HepG2 (cell line): ENCODE results near the gene TSTD1. TPM values are rescaled to one million over a fixed set of nuclear protein-coding genes. Genes with fewer than 3 reads are reported as not detected.
A peak's percentile ranks its signal among the peaks of the same experiment; 100 is the strongest.

ENCODE experiments used
- ATAC-seq: fragments of 200-7000 bp; cut with Tn5 transposase; 3 replicates; pipeline ENCODE4 v1.9.1; 2020; ENCODE audit warnings: mild to moderate bottlenecking, moderate library complexity
- BruUV-seq: library from RNA; stranded (reverse); fragments of 400-500 nt; replicated peaks from 2 replicates; lab custom pipeline; 2021; lab: Mats Ljungman, UMichigan
- CTCF ChIA-PET: fragments of 300-600 bp; formaldehyde crosslinking; extraction: SDS; loops from one replicate; lab custom pipeline; 2021; ENCODE audit warnings: low total read pairs, inconsistent platforms, low intra/inter-chr PET ratio; lab: Yijun Ruan, JAX
- POLR2A ChIA-PET: fragments of 350-600 bp; sonication (Branson Sonifier 250); formaldehyde crosslinking; loops from one replicate; lab custom pipeline; 2020; ENCODE audit warnings: antibody characterized with exemption, inconsistent platforms; lab: Yijun Ruan, JAX
- DNase-seq: peaks from one replicate; pipeline ENCODE4 v3.0.0-alpha.2; 2015; ENCODE audit warnings: low spot score
- FAIRE-seq: peaks from 3 replicates; lab custom pipeline; 2011; peaks lifted over from hg19 to GRCh38; lab: Jason Lieb, UNC
- H2AFZ ChIP-seq: one replicate; pipeline ENCODE4 v1.6.1; 2011; ENCODE audit warnings: low read length, inconsistent platforms
- H3K27ac ChIP-seq: fragments of 300-600 bp; 3 replicates; pipeline ENCODE4 v1.8.0; 2011; ENCODE audit warnings: mixed run types, mild to moderate bottlenecking, mixed read lengths, low read length, inconsistent platforms; ENCODE audit not compliant: insufficient read depth; ENCODE audit errors: extremely low read length
- H3K27me3 ChIP-seq, 2 experiments: fragments of 200-600 bp in 1 of 2; 2 replicates in 1 of 2; 3 replicates in 1 of 2; pipeline versions ENCODE4 v1.6.0 to v1.8.0; 2011; ENCODE audit warnings: low read length in 2 of 2, mild to moderate bottlenecking in 2 of 2, moderate library complexity in 2 of 2, inconsistent platforms in 1 of 2; ENCODE audit not compliant: insufficient read depth in 2 of 2, control insufficient read depth in 1 of 2
- H3K36me3 ChIP-seq, 2 experiments: fragments of 200-600 bp in 1 of 2; replicated peaks in 1 of 2; 2 replicates in 1 of 2; 3 replicates in 1 of 2; pipeline versions ENCODE4 v1.5.1 to v1.8.0; 2011; ENCODE audit warnings: low read length in 2 of 2, inconsistent platforms in 1 of 2; ENCODE audit not compliant: insufficient read depth in 2 of 2, control insufficient read depth in 1 of 2
- H3K4me1 ChIP-seq: 2 replicates; pipeline ENCODE4 v1.5.1; 2012; ENCODE audit warnings: low read length, inconsistent platforms; ENCODE audit not compliant: insufficient read depth
- H3K4me2 ChIP-seq: 2 replicates; pipeline ENCODE4 v1.6.0; 2011; ENCODE audit warnings: low read depth, low read length, inconsistent platforms
- H3K4me3 ChIP-seq, 3 experiments: fragments of 200-600 bp in 1 of 3; sonication (generic), shearing (Covaris generic) in 1 of 3; replicated peaks in 1 of 3; 2 replicates each; pipeline ENCODE4 v1.5.1; 2011 to 2016; ENCODE audit warnings: low read length in 3 of 3, inconsistent platforms in 2 of 3, low read depth in 2 of 3, mild to moderate bottlenecking in 2 of 3, control low read depth in 1 of 3, mixed read lengths in 1 of 3; ENCODE audit not compliant: insufficient read depth in 1 of 3
- H3K79me2 ChIP-seq: one replicate; pipeline ENCODE4 v1.6.1; 2011; ENCODE audit warnings: low read length, inconsistent platforms; ENCODE audit not compliant: insufficient read depth
- H3K9ac ChIP-seq: 2 replicates; pipeline ENCODE4 v1.6.0; 2011; ENCODE audit warnings: mild to moderate bottlenecking, low read depth, low read length, inconsistent platforms; ENCODE audit not compliant: insufficient read depth
- H3K9me3 ChIP-seq: 2 replicates; pipeline ENCODE4 v1.5.1; 2012; ENCODE audit warnings: mild to moderate bottlenecking, low read length
- H4K20me1 ChIP-seq: 2 replicates; pipeline ENCODE4 v1.6.0; 2011; ENCODE audit warnings: inconsistent platforms, mild to moderate bottlenecking, low read length, moderate library complexity; ENCODE audit not compliant: insufficient read depth
- ESRRA ChIP-seq: sonication (generic); formaldehyde crosslinking; IDR thresholded peaks from 2 replicates; pipeline ENCODE4 v1.5.1; 2020; ENCODE audit warnings: mild to moderate bottlenecking, low read depth, missing genetic modification reagents
- GTF3A ChIP-seq: sonication (generic); formaldehyde crosslinking; conservative IDR thresholded peaks from 2 replicates; pipeline ENCODE4 v1.4.0; 2020; ENCODE audit warnings: mild to moderate bottlenecking, missing genetic modification reagents
- HNF4A ChIP-seq: sonication (generic); formaldehyde crosslinking; IDR thresholded peaks from 2 replicates; pipeline ENCODE4 v1.4.0; 2020; ENCODE audit warnings: missing genetic modification reagents
- MEIS1 ChIP-seq: sonication (generic); formaldehyde crosslinking; IDR thresholded peaks from 2 replicates; pipeline ENCODE4 v1.9.0; 2021; ENCODE audit warnings: mild to moderate bottlenecking, missing genetic modification reagents, moderate library complexity, borderline replicate concordance
- PCBP1 ChIP-seq: fragments of 200-400 bp; formaldehyde crosslinking; IDR thresholded peaks from 2 replicates; pipeline ENCODE4 v1.6.1; 2017; ENCODE audit warnings: mild to moderate bottlenecking, low read depth, low read length, borderline replicate concordance
- PRPF4 ChIP-seq: fragments of 200-400 bp; formaldehyde crosslinking; IDR thresholded peaks from 2 replicates; pipeline ENCODE4 v1.6.1; 2016; ENCODE audit warnings: low read length, low read depth; ENCODE audit not compliant: poor library complexity, severe bottlenecking
- PTBP1 ChIP-seq: fragments of 200-400 bp; formaldehyde crosslinking; IDR thresholded peaks from 2 replicates; pipeline ENCODE4 v1.6.1; 2018; ENCODE audit warnings: low read length, low read depth; ENCODE audit not compliant: poor library complexity, severe bottlenecking
- RFXANK ChIP-seq: IDR thresholded peaks from 2 replicates; pipeline ENCODE4 v1.6.1; 2016
- THAP11 ChIP-seq: IDR thresholded peaks from 2 replicates; pipeline ENCODE4 v1.6.1; 2016; ENCODE audit warnings: missing biosample characterization, missing genetic modification reagents
- ZBTB3 ChIP-seq: sonication (generic); formaldehyde crosslinking; IDR thresholded peaks from 2 replicates; pipeline ENCODE4 v1.4.0; 2020; ENCODE audit warnings: low read depth, mild to moderate bottlenecking, moderate library complexity, missing genetic modification reagents, borderline replicate concordance
- ZNF34 ChIP-seq: sonication (generic); formaldehyde crosslinking; IDR thresholded peaks from 2 replicates; pipeline ENCODE4 v1.4.0; 2020; ENCODE audit warnings: mild to moderate bottlenecking, missing genetic modification reagents, borderline replicate concordance
- ZNF629 ChIP-seq: sonication (generic); formaldehyde crosslinking; conservative IDR thresholded peaks from 2 replicates; pipeline ENCODE4 v1.5.0; 2020; ENCODE audit warnings: missing genetic modification reagents
- WGBS: methylation state at CpG from one replicate; pipeline ENCODE4 v1.1.6; 2017; ENCODE audit warnings: low lambda C conversion rate; 5-methylcytosine and 5-hydroxymethylcytosine counted together
- in situ Hi-C: cut with HindIII; loops from 2 replicates; pipeline ENCODE4 v1.10.0; 2017; ENCODE audit warnings: low pct_unique_long_range_greater_than_20kb; ENCODE audit not compliant: extremely low pct_ligation_motif_present
- intact Hi-C: fragments of 100-400 bp; cut with micrococcal nuclease; formaldehyde crosslinking; loops from one replicate; pipeline ENCODE4 v1.10.0; 2022; ENCODE audit not compliant: unreplicated experiment
- polyA plus RNA-seq, 8 experiments: library from polyadenylated mRNA; depleted of rRNA in 3 of 8; stranded (reverse) in 7 of 8; unstranded in 1 of 8; fragments of >200 nt; fragmentation: Illumina TruSeq in 4 of 8; extraction: Trizol in 4 of 8; gene quantifications; 2 replicates each; pipeline versions ENCODE4 v1.2.1 to v1.2.3, GENCODE V29; 2011 to 2016; ENCODE audit warnings: low read depth in 4 of 8, missing spikeins in 1 of 8, mixed read lengths in 1 of 8; ENCODE audit not compliant: insufficient read depth in 1 of 8
- total RNA-seq, 5 experiments: library from RNA; depleted of rRNA; stranded (reverse); fragments of >200 nt; fragmentation: Illumina TruSeq; extraction: Trizol; gene quantifications; 2 replicates each; pipeline ENCODE4 v1.2.3, GENCODE V29; 2016; ENCODE audit warnings: low read depth in 1 of 5
- TF ChIP-seq, protein P1 (sequence below): sonication (generic); formaldehyde crosslinking; IDR thresholded peaks from 2 replicates; pipeline ENCODE4 v1.4.0; 2020; ENCODE audit warnings: mild to moderate bottlenecking, missing genetic modification reagents
- TF ChIP-seq, protein P2 (sequence below): sonication (generic); formaldehyde crosslinking; IDR thresholded peaks from 2 replicates; pipeline ENCODE4 v1.4.0; 2020; ENCODE audit warnings: missing genetic modification reagents

The TSTD1 gene
- total and polyA plus RNA-seq, 2 of the 13 experiments (the other 11 are each of a cell fraction or from before 2014, with no cell fraction given) = 0.15 to 0.31 TPM

- intact Hi-C loops = no loop called here
- POLR2A ChIA-PET = no interaction called here
- in situ Hi-C loops = no loop called here
- ATAC-seq (no peak), DNase-seq (no peak), FAIRE-seq (no peak)
- no peak overlapping the region for H3K27ac ChIP-seq
- H2AFZ ChIP-seq = no peak overlapping the region
- CTCF ChIA-PET = no interaction called here
- no peaks in the 10 kb centered on the region for H3K9me3 ChIP-seq
- TF ChIP-seq ZNF629 (CRISPR knock-in tag) (0 out of 2 replicates have a peak, but pooled peaks have one; percentile 50), PTBP1 (no peak)
- H3K4me1 ChIP-seq = no peaks in the 10 kb centered on the region
- BruUV-seq = no TSS peak
- H3K36me3 ChIP-seq = no peaks in the 10 kb centered on the region
- H3K27me3 ChIP-seq = no peaks in the 10 kb centered on the region
- no peaks in the 10 kb centered on the region for H3K79me2 ChIP-seq
- H4K20me1 ChIP-seq = no peaks in the 10 kb centered on the region
- H3K9ac ChIP-seq = no peak overlapping the region
- H3K4me2 ChIP-seq = no peak overlapping the region
- 90% methylated on average over 4 of the region's 4 CpGs for WGBS
- no peak overlapping the region for H3K4me3 ChIP-seq
Observed at GRCh38 chr1:161061419-161061818, 22.7 kb upstream of the TSTD1 start.

DNA sequence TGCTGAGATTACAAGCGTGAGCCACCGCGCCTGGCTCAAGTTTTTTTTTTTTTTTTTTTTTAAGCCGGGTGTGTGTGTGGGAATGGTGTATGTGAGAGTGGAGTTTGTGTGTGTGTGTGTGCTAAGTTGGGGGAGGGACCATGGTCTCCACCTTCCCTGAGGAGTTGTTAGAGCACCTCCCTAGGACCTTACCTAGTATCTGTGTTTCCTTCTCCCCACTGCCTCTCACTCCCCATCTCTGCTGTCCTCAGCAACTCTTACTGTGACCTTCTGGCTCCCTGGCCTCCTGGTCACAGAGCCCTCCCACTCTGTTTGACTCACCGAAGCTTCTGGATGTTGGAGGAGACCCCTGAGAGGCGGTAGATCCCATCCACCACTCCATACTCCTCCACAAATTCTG is 20.5 kb upstream of the TSTD1 start:
- ATAC-seq = no peak; the same call in 2 of the 3 replicates
- no peak for FAIRE-seq
- Histone ChIP-seq H4K20me1 (no peaks in the 10 kb centered on the region), H3K27ac (no peak overlapping the region), H3K4me3 (no peak overlapping the region), H3K36me3 (no peaks in the 10 kb centered on the region), H3K9me3 (no peaks in the 10 kb centered on the region), H3K4me1 (no peaks in the 10 kb centered on the region), H2AFZ (no peak overlapping the region), H3K4me2 (no peak overlapping the region), H3K9ac (no peak overlapping the region), H3K27me3 (no peaks in the 10 kb centered on the region), H3K79me2 (no peaks in the 10 kb centered on the region)
- no peak for DNase-seq
- WGBS = 36% methylated on average over 6 of the region's 6 CpGs
- in situ Hi-C loops (no loop called here), intact Hi-C loops (no loop called here)
- ChIA-PET CTCF (no interaction called here), POLR2A (no interaction called here)
- no TSS peak for BruUV-seq
- no peak for TF ChIP-seq HNF4A (CRISPR knock-in tag)
- no peak for TF ChIP-seq ESRRA (CRISPR knock-in tag)
- TF ChIP-seq, protein P1, sequence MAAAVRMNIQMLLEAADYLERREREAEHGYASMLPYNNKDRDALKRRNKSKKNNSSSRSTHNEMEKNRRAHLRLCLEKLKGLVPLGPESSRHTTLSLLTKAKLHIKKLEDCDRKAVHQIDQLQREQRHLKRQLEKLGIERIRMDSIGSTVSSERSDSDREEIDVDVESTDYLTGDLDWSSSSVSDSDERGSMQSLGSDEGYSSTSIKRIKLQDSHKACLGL (CRISPR knock-in tag) = no peak
- TF ChIP-seq ZNF34 (CRISPR knock-in tag) = no peak
- no peak for TF ChIP-seq ZBTB3 (CRISPR knock-in tag)
- TF ChIP-seq PCBP1 = no peak
- TF ChIP-seq MEIS1 = no peak
- no peak for TF ChIP-seq GTF3A
- TF ChIP-seq, protein P2, sequence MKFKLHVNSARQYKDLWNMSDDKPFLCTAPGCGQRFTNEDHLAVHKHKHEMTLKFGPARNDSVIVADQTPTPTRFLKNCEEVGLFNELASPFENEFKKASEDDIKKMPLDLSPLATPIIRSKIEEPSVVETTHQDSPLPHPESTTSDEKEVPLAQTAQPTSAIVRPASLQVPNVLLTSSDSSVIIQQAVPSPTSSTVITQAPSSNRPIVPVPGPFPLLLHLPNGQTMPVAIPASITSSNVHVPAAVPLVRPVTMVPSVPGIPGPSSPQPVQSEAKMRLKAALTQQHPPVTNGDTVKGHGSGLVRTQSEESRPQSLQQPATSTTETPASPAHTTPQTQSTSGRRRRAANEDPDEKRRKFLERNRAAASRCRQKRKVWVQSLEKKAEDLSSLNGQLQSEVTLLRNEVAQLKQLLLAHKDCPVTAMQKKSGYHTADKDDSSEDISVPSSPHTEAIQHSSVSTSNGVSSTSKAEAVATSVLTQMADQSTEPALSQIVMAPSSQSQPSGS (CRISPR knock-in tag) = no peak
- TF ChIP-seq RFXANK (CRISPR knock-in tag) = no peak
- no peak for TF ChIP-seq PRPF4
- no peak for TF ChIP-seq THAP11
